ENCODE results near the gene CATSPER3. TPM values are rescaled to one million over a fixed set of nuclear protein-coding genes. Genes with fewer than 3 reads are reported as not detected.

Gene CATSPER3
- total and polyA plus RNA-seq, 2 of the 8 experiments (the other 6 are each of a cell fraction or from before 2014, with no cell fraction given) = 0.62 TPM; not detected in 1

DNA sequence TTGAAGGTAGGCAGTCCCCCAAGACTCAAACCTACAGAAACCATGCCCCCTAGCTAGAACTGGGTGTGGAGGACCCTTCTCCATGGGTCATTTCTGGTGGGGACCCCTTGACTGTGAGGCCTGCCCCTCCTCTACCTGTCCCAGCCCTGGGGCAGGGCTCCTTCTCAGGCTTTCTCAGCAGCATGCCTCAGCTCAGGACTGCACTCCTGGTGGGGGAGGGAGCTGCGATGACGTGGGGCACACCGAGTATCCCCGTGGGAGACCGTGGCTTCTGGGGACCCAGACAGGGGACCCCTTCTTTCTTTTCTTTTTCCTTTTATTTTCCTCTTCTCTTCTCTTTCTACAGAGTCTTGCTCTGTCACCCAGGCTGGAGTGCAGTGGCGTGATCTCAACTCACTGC is 93.3 kb downstream of the CATSPER3 start (continued):
- TF ChIP-seq CHD7 (IDR thresholded peaks at IDR 0.05; ENCODE audit: insufficient replicate concordance, low read length) (no peak), EGR1 (IDR thresholded peaks at IDR 0.05; ENCODE audit: borderline replicate concordance, low read depth, low read length) (no peak), TAF1 (IDR thresholded peaks at IDR 0.05; ENCODE audit: low read depth, low read length) (no peak), CHD1 (IDR thresholded peaks at IDR 0.05; ENCODE audit: low read depth, low read length) (no peak), GABPA (IDR thresholded peaks at IDR 0.05; ENCODE audit: borderline replicate concordance, insufficient read depth, low read length) (no peak), EZH2 (IDR thresholded peaks at IDR 0.05; ENCODE audit: low read depth, low read length, severe bottlenecking) (no peak), POLR2A (IDR thresholded peaks at IDR 0.05; ENCODE audit: control extremely low read depth in 1 of 2, low read depth in 2 of 2, low read length in 2 of 2) (no peak), SP4 (IDR thresholded peaks at IDR 0.05; ENCODE audit: low read length) (no peak)
